H4 (cell line): ENCODE measurements around the gene RSAD2. TPM values are rescaled to one million over a fixed set of nuclear protein-coding genes. Genes with fewer than 3 reads are reported as not detected.
"Not testable (repeated sequence)": the region's sequence is repeated elsewhere in the genome, so short reads cannot be mapped to it uniquely, and the experiment has no call there.

Experiments used
- DNase-seq: peaks from one replicate; pipeline ENCODE4 v3.0.0-alpha.2; 2015; ENCODE audit warnings: low spot score
- total RNA-seq: library from RNA; depleted of rRNA; stranded (reverse); fragments of >200 nt; shearing (Covaris generic); gene quantifications from 2 replicates; pipeline ENCODE4 v1.2.3, GENCODE V29; 2014; rRNA removed

Gene RSAD2, protein sequence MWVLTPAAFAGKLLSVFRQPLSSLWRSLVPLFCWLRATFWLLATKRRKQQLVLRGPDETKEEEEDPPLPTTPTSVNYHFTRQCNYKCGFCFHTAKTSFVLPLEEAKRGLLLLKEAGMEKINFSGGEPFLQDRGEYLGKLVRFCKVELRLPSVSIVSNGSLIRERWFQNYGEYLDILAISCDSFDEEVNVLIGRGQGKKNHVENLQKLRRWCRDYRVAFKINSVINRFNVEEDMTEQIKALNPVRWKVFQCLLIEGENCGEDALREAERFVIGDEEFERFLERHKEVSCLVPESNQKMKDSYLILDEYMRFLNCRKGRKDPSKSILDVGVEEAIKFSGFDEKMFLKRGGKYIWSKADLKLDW
- total RNA-seq, result 1.2 and 1.7 TPM in 2 replicates

- DNase-seq, result peak; percentile 39
Observed at GRCh38 chr2:6877402-6878304, at the start of gene RSAD2. Gene RSAD2 (plus strand): TSS chr2:6877777. CDS start chr2:6877801, 24 bp downstream.

DNA sequence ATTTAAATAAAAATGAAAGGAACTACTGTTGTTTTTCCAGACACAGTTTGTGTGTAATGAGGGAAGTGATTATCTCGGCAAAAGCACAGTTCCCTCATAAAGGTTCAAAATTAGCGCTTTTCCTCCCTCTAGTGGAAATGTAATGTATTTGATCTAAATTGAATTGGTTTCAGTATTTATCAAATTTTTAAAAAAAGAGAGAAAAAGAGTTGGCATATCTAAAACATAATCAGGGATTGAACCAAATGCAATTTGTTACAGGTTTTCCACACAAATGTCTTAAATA lies 49.3 kb upstream of the RSAD2 start:
- DNase-seq, result peak; percentile 29

GRCh38 chr2:6831229-6831628 lies 46.3 kb upstream of the RSAD2 start:
- DNase-seq, result no peak

DNA sequence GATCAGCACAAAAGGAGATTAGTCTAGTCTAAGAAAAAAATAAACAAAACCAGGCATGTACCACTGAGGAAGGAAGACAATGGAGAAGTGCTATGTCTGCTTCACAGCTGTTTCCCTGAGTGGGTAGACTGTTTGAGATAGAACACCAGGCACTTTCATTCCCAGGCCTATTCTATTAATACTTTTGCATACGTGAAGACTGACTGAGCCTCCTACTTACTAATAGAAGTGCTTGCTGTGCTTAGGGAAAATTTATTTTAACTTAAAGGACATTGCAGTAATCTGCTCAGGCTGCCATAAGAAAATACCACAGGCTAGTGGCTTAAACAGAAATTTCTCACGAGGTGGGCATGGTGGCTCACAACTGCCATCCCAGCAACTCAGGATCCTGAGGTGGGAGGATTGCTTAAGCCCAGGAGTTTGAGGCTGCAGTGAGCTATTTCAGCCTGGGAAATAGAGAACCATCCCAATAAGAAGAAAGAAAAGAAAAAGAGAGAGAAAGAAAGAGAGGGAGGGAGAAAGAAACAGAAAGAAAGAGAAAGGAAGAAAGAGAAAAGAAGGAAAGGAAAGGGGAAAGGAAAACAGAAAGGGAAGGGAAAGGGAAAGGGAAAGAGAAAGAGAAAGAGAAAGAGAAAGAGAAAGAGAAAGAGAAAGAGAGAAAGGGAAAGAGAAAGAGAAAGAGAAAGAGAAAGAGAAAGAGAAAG lies 44.8 kb upstream of the RSAD2 start:
- DNase-seq, result no peak

DNA sequence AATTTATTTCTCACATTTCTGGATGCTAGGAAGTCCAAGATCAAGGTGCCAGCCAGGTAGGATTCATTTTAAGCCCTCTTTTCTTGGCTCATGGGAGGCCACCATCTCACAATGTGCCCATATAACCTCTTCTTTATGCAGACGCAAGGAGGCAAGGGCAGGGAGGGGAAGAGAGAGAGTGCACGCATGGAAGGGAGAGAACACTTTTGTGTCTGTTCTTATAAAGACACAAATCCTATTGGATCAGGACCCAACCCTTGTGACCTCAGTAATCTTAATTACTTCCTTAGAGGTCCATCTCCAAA lies 44.3 kb upstream of the RSAD2 start:
- DNase-seq, result no peak

- DNase-seq, result no peak
Observed at GRCh38 chr2:6834163-6834562, 43.4 kb upstream of the RSAD2 start.

DNA sequence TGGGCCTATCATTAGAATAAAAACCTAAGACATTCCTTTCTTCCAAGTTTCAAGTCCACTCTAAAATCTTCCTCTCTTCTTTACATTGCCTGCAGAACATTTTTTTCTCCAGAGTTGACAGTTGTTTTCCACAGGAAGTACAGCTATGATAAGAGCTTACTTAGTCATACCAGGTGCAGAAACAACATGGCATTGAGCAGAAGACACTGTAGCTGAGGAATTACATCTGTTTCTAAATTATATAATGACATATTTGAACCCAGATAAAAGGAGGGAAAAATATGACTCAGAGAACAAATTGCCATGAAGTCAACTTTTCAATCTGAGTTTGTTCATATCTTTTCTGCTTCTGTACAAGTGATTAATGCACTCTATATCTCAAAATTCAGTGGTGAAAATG lies 42.1 kb upstream of the RSAD2 start:
- DNase-seq, result no peak

GRCh38 chr2:6838673-6839319 lies 38.8 kb upstream of the RSAD2 start:
- no peak for DNase-seq

DNA sequence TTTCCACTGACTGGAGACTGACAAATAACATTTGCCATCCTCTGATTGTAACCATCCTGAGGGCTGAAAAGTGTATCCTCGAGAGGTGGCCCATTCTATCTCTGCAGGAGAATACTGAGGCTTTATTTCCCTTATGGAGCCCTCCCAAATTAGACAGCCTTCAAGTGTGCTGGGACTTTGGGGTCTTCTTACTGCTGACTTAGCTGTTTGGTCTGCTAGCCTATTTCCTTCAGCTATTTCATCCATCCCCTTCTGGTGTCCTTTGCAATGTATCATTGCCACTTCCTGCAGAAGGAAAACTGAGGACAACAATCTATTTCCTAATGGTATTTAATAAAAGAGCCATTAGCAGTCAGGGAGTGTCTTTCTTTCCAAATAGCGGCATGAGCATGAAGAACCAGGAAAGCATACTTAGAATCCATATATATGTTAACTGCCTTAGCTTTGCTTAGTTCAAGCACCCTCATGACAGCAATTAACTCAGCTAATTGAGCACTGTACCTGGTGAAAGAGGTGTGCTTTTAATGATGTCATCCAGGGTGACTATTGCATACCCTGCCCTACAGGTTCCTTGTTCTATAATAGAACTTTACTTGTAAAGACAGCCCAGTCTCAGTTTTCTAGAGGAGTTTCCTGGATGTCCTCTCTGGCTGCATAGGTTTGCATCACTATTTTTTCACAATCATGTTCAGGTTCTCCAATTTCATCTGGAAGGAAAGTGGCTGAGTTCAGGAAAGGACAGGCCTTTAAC lies 35.9 kb upstream of the RSAD2 start:
- DNase-seq, result no peak

DNA sequence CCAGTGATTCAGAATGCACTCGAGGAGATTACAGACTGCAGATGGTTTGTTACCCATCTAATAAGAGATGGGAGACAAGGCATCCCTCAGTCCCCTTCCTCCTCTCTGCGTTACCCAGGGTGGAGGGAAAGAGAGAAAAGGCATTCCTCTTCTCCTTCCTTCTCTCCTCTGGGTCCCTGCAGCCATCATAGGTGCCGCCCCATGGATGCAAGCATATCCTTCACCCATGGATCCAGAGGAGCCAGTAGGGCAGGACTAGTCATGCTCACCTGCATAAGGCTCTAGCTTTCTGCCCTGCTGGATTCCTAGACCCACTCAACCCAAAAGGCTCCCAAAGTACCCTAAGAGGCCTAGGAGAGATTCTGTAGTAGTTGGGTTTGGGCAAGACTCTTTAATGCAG lies 32.3 kb upstream of the RSAD2 start:
- no peak for DNase-seq

DNA sequence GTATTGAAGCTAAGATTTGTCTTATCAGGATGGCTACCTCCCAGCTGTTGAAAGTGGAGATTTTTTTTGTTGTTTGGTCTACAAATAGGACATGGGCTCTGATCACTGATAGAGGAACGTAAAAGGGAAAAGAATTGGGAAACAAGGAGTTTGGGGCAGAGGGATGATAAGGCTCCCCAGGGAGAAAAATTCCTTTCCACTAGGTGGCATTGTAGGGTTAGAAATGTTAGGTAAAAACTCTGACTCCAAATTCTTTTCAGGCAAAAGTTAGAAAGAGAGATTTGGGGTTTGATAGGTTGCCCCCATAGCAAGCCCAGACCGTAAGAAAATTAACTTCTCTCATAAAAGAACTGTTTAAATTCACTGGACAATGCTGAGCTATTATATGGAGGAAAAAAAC lies 31.7 kb upstream of the RSAD2 start:
- DNase-seq, result no peak

DNA sequence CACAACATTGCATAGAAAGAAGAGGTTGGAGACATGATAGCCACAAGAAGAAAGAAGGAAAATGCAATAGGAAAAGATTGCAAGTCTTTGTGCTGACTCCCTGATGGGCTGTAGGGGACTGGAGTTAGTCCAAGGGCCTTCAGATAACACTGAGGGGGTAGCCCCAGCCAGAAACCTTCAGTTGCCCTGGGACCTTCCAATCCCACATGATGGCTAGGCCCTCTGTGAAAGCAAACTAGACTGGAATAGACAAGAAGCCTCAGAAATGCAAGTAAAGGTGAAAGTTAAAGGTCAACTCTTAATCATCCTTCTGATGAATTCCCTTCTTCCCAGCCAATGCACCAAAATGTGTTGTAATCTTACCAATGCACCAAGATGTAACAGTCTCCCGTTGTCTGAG lies 31.0 kb upstream of the RSAD2 start:
- no peak for DNase-seq

DNA sequence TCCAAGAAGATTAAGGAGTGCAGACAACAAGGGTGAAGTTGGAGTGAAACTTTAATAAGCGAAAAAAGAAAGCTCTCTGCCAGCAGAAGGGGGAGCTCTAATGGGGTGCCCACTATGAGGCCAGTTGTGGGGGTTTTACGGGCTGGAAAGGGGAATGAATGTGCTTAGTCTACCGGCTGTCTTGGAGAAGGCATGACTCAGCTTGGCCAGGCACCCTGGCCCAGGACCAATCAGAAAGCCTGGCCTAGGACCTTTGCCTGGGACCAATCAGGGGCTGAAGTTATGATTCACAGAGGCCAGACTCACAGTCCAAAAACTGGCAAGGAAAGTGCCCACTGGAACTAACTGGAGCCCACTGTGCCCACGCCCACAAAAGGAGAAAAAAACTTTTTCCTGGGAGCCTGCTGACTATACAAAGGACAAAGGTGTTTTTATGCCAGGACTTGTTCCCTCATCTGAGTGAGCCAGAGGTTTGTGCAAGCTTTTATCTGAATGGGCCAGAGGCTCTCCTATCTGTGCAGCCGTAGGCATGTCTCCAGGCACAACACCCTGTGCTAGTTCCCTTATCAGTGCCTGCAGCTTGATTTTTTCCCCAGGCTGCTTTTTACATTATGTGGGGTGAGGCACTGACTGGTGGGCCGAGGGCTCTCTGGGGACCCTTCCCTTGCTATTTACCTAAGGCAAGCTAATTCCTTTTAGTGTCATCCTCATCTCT lies 30.5 kb upstream of the RSAD2 start:
- DNase-seq, result no peak

DNA sequence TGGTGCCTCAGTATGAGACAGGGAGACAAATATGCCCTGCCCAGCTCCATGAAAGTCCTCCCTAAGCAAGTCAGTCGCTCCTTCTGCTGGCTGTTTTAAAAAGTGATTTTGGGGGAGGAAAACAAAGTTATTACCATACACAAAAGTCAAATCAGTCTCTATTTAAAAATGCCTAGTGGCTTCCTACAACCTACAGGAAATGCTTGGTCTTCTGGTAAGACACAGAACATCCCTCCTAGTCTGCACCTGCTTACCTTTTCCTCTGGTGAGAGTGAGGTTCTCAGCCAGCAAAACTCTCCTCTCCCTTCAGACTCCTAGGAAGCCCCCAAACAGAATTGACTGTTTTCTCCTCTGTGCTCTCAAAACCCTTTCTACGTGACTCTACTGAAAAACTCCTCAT lies 25.4 kb upstream of the RSAD2 start:
- no peak for DNase-seq

- no peak for DNase-seq
Observed at GRCh38 chr2:6854416-6854815, 23.2 kb upstream of the RSAD2 start.

- DNase-seq, result no peak
Observed at GRCh38 chr2:6855860-6856547, 21.6 kb upstream of the RSAD2 start.

DNA sequence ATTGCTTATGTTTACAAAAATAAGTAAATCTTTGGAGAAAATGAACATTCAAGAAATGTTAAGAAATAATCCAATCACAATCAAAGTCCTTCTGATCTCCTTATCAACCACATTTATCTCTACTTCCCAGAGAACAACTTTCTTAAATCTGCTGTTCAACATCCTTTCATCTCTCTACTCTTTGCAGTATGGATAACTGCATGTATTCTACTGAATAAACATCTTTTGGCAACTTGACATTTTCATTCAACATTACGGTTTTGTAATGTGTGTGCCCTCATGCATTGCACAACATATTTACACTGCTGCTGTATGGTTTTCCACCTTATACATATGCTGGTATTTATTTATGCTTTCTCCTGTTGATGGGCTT lies 21.0 kb upstream of the RSAD2 start:
- DNase-seq, result no peak

DNA sequence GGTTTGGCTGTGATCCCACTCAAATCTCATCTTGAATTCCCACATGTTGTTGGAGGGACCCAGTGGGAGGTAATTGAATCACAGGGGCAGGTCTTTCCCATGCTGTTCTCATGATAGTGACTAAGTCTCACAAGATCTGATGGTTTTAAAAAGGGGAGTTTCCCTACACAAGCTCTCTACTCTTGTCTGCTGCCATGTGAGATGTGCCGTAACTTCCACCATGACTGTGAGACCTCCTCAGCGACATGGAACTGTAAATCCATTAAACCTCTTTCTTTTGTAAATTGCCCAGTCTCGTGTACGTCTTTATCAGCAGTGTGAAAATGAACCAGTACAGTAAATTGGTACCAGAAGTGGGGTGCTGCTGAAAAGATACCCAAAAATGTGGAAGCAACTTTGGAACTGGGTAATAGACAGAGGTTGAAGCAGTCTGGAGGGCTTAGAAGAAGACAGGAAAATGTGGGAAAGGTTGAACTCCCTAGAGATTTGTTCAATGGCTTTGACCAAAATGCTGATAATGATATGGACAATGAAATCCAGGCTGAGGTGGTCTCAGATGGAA lies 19.0 kb upstream of the RSAD2 start:
- DNase-seq, result not testable (repeated sequence)

DNA sequence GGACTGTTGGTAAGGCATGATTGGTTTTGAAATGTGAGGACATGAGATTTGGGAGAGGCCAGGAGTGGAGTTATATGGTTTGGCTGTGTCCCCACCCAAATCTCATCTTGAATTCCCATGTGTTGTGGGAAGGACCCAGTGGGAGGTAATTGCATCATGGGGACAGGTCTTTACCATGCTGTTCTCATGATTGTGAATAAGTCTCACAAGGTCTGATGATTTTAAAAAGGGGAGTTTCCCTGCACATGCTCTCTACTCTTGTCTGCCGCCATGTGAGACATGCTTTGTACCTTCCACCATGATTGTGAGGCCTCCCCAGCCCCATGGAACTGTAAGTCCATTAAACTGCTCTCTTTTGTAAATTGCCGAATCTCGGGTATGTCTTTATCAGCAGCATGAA lies 17.3 kb upstream of the RSAD2 start:
- no peak for DNase-seq

GRCh38 chr2:6863792-6864191 lies 13.8 kb upstream of the RSAD2 start:
- DNase-seq, result no peak
